ENCODE results near the gene ICOS.

- no peak for TF ChIP-seq EZH2phosphoT487 (IDR thresholded peaks at IDR 0.05; ENCODE audit: borderline replicate concordance, low read length)
- TF ChIP-seq CTCF (conservative IDR thresholded peaks at IDR 0.05; ENCODE audit: low read depth, low read length): peak; percentile 90
- TF ChIP-seq EZH2 (IDR thresholded peaks at IDR 0.05; ENCODE audit: low read length, unreplicated experiment): no peak
Observed at GRCh38 chr2:203909261-203909967, 27.1 kb upstream of the ICOS start.

Measured in PC-3 (cell line).